ENCODE data around the gene POU2F1.

POU2F1 gene

DNA sequence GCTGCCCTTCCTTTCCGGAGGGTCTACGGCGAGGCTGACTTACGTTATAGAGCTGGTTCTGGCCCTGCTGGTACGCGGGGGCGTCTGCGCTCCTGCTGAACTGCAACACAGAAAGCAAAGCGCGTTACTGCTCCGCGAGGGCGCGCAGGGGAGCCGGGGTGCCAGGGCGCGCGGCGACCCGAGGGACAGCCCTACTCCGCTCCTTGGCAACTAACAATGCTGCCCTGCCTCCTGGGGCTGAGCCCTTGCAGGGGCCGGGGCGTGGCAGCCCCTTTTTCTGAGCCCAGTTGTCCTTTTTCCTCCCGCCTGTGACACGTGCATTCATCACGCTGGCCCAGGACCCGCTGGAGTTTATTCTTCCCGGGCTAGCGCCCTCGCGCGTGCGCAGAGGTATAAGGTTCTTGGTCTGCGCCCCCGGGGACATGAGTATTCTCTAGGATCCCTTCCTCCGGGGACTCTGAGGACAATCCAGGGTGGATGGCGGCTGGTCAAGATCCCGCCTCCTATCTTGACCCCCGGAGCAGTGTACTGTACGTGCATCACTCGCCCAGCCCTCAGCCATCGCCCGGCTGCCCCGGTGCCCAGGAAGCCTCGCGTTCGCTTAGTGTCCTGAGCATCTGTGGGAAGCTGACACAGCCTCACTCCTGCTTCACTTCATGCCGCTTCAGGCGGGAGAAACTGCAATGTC lies 218.8 kb downstream of the POU2F1 start:
- peak in 32 of 56 donors; percentile 13 to 68 (median 28) for DNase-seq

DNA sequence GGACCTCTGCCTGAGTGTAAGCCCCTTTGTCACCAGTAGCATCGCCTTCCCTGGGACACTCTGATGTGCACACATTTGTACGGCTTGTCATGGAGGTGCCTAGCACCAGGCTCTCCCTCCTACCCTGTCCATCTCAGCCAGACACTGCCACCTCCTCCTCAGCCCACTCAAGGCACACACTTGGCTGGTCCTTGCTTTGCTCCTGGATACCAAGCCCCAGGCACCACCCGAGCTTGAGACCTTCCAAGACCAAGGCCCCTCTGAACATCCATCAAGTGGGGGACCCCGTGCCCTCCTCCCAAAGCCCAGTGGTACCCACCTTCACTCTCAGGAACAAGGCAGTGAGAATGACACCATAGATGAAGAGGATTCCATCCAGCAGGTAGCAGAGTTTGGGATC lies 219.7 kb downstream of the POU2F1 start:
- DNase-seq: no peak

DNA sequence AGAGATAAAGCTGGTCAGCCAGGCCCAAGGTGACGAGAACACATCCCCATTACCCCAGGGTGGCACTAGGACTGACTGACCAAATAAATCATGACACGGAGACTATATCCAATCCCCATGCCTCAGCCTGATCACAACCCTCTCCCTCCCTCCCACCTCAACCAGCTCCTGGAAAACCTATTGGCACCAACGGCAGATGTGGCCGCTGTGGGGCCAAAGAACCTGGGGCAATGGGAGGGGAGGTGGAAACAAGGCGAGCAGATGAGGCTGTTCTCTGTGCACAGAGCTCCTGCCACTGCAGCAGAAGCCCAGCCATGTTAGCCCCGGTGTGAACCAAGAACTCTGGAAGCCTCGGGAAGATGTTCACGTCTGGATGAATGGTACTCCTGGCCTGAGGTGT lies 220.1 kb downstream of the POU2F1 start:
- no peak for DNase-seq

DNA sequence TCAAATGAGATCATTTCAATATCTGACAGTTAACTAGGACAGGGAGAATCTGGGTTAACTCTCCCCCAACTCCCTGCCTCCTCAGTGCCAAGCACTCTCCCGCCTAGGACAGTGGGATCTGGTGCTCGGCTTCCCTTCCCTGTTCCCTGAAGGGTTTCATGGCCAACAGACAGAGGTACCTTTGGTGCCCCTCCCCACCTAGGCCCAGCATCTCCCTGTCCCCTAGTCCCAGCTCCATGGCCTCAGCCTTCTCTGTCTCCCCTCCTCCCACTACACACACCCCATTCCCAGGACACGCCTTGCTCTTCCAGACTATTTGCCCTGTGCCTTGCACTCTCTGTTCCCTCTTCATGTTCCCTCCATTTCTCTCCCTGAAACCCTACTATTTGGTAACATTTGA lies 220.5 kb downstream of the POU2F1 start:
- no peak for DNase-seq

DNA sequence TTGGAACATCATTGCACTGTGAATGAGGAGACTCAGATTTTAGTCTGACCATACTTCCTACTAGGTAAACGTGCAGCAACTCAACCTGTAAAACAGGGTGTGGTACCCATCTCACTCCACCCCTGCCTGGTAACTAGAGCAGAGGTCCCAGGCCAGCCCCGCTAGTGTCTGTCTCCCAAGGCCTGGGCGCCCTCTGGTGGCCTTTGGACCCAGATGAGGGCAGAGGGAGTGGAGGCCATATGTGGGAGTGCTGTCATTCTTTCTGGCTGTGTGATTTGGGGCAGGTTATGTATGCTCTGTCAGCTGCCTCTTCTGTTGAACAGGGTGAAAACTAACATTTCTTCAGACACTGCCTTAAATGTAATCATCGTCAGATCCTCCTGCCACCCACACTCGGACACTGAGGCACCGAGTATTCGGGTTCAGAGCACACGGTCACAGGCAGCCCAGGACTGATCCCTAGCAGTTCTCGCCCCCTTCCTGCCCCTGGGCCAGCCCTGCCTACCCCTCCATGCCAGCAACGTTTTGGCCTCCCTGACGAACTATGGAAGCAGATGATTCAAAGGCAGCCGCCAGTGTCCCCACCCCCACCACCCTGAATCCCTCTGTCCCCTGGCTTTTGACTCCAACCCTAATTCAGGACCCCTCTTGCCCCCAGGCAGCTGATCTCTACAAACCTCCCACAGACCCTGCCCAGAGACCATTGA lies 221.6 kb downstream of the POU2F1 start:
- DNase-seq: peak in 47 of 56 donors; percentile 6 to 86 (median 37)

DNA sequence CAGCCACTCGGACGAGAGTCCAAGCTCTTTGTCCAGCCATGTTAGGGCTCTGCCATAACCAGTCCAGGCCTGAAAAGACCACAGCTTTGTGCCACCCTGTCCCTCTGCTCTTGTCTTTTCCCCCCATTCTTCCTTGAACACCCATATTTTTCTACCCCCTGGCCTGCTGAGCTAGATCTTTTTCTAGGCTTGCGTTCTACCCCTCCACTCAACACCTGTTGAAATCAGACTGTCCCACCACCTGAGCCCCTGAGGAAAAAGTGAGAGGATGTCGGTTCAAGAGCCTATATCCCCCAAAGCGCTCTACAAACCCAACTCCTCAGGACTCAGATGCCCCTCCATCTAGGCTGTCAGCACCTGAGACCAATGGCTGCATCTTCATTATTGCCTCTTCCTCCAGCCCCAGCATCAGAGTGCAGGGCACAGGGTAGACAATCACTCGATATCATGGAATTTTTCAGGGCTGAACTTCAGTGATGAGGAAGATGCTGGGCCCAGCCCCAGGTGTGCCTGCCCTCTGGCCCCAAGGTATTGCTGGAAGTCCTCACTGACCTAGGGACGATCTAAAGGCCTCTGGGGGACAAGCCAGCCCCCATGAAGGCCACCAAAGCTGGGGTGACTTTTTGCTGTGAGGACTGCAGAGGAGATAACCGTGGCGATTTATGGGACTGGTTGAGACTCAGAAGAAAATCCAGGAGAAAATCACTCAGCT lies 222.3 kb downstream of the POU2F1 start:
- no peak for DNase-seq

DNA sequence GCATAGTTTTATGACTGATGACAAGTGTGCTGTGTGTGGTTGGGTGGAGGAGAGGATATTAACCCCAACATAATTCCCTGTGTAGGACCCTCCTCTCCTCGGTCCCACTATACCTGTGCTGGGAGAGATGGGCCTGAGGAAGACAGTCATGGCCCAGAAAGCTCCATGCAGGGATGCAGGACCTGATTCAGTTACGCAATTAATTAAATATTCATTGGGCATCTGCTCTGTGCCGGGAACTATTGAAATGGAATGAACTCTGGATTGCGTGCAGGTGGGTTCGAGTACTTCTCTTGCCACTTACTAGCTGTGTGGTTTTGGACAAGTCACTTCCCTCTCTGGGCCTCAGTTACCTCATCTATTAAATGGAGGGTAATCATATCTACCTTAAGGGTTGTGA lies 223.1 kb downstream of the POU2F1 start:
- no peak for DNase-seq

DNA sequence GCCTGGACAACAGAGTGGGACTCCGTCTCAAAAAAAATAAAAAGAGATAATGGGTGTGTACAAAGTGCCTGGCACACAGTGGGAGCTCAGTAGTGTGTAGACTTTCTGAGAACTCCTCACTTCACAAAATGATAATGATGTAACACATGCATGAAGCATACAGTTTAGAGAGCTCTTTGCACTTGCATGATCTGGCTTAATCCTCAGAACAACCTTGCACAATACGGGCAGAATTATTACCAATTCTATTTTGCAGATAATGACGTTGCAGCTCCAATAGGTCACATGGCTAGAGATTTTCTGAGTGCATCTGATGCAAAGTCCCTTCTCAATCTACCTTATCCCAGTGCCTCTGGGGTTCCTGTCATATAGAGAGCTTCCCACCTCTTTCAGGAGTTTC lies 226.3 kb downstream of the POU2F1 start:
- no peak for DNase-seq

DNA sequence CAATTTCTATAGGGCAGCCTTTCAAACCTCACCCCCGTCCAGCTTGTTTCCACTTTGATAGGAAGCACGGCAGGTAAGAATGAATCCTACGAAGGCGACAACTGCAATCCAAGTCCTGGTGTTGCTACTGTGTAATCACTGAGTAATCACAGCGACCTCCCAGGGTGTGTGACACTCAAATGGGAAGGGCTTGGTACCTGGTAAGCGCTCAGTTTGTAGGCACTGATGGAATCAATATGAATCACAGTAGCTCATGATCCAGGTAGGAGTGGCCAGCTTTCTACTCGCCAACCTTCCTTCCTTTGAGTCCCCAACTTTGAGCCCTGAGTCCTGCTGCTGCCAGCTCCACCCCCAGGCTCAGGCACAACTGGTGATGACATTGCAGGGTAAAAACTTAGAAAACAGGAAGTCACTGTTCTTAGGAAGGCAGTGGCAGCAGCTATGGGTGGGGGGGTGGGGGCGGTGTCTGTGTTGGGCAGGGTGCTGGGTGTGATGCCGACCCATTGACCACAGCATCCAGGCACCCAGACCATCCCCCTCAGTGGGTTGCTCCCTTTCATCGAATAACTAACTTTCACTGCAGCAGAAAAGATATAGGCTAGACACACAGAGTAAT lies 226.9 kb downstream of the POU2F1 start:
- no peak for DNase-seq

DNA sequence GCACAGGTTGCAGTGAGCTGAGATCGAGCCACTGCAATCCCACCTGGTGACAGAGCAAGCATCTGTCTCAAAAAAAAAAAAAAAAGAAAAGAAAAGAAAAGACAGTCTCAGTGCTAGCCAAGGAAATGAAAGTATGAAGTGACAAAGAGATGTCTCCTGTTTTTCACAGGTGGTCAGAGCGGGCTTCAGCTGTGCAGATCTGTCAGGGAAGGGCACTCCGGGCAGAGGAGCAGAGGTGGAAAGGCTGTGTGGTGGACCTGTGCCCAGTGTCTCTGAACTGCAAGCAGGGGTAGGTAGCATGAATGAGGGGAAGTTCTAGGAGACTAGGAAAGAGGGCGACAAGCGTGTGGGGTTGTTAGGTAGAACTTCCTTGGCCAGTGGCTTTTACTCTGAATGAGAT lies 230.2 kb downstream of the POU2F1 start:
- no peak for DNase-seq

DNA sequence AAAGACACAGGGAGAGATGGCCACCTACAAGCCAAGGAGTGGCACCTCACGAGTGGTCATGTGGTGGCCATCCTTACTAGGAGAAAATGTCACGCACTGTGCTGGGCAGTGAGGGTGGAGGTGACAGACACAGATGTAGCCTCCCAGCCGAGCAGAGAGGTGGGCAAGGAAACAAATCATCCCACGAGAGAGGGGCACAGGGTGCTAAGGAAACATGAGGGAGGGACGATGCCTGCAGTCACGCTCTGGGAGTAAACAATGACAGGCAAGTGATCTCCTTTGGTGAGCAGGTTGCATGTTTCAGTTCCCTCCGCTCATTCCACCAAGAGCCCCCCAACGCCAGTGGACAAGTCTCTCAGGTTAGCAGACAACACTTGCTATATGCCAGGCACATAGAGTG lies 231.8 kb downstream of the POU2F1 start:
- no peak for DNase-seq

DNA sequence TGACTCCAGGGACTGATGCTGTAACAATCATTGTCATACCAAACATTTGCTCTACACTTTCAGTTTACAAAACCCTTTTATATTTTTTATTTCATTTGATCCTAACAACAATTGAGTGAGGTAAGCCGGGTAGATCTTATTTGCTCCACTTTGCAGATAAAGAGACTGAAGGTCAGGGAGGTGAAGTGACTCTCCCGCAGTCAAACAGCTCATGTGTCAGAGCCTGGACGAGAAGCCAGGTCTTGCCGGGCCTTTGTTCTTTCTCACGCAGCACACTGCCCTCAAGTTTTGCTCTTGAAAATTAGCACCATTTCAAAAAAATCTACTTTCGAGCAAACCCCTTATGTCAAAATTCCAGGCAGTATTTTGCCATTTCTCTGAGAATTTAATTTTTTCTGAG lies 232.4 kb downstream of the POU2F1 start:
- no peak for DNase-seq

DNA sequence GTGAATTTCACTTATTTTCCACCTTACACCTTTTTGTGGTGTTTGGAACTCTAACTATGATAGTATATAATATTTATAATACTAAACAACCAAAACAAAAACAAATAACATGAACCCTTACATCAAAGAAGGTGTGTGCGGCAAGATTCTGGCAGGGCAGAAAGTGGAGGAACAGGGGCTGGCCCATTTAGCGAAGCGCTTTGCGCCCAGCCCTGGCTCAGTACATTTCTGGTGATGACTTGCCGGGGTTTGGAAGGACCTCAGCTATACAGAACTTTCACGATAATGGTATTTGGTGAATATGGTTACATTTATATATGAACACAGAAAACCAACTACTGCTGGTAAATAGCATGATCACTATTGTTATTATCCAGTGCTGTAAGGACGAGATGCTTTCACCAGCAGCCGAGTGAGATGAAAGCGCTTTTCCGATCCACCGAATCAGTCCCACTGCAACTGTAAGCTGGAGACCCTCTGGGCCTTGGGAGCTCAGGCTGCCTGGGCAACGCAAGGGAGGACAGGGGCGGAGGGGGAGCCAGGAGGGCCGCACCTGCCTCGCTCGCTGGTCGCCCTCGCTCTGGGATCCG lies 233.7 kb downstream of the POU2F1 start:
- DNase-seq: peak in 2 of 56 donors; percentile 64 to 68

DNA sequence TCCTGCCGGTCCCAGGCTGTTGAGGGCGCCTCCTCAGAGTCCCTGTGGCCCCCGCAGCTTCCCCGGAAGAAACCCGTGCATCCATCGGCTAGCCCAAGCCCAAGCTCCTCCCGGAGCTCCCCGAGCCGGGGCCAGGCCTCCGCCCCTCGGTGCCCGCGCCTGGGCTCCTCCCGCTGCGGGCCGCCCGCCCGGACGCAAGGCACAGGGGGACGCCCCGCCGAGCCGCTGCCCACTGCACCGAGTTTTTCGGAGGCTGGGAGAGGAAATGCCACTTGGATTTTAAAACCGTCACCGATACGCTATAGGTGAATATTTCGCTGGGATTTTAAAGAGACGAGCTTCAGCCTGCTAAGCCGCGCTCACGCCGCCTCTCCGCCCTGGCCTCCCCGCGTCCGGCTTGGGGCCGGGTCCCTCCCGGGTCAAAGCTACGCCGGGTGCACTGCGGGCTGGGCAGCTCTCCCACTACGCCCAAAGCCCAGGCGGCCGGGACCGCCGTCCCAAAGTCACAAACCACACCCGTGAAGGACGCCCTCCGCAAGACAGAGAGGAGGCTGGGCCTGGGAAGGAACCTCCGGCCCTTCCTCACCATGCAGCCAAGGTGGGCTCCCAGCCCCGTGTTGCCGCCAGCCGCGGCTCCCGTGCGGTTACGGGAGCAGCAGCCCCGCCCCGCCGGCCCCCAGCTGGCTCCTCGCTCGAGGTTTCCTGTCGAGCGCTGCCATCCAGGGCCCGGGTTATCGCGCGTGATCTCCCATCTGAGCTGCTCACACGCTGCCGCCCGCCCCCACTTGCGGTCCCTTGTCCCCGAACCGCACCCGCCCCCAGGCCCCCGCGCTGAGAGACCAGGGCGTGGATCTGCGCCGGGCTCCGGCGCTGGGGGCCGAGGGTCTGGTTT lies 234.5 kb downstream of the POU2F1 start:
- peak in 30 of 56 donors; percentile 10 to 68 (median 40) for DNase-seq

DNA sequence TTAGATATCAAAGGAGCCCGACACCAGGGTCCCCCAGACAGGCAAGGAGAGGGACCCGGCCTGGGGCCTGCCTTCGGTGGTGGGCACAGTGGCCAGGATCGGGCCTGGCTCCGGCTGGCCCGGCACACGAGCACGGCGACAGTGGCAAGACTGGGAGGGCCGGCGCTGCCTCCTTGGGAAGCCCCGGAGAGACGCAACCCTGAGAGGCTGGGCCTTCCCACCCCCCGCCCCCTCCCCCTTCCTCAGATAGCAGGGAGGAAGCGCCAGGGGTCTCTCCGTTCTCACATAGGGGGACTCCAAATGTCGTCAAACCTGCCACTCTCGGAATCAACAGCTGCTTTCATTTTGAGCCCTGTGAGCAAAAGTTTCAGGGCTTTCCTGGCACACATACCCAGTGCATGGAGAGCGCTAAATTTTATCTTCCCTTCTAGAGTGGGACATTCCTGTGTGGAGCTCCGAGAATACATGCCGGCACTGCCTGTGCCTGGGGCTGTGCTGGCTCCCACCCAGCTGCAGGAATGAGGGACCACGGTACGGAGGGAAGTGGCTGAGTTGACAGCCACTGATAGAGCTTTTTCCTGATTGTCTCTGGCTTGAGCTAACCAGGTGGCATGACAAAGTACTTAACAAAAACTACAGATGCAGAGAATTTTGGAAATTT lies 235.2 kb downstream of the POU2F1 start:
- DNase-seq: peak in 16 of 56 donors; percentile 20 to 68 (median 42)

DNA sequence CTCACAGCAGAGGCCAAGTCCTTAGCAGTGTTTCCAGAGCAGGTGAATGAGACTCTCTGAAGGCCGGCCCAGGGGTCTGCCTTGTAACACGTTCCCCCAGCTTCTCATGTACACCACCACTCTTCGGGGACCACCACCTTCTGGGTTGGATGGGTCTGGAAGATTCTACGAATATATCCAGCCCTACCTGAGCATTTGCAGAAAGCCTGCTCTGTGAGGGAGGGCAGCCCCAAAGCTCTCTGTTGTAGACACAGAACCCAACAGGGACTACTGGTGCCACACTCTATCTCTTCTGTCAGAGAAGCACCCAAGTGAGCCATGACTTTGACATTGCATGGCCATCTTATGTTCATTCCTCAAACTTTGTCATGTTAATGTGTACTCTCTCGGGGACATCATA lies 235.8 kb downstream of the POU2F1 start:
- DNase-seq: no peak

DNA sequence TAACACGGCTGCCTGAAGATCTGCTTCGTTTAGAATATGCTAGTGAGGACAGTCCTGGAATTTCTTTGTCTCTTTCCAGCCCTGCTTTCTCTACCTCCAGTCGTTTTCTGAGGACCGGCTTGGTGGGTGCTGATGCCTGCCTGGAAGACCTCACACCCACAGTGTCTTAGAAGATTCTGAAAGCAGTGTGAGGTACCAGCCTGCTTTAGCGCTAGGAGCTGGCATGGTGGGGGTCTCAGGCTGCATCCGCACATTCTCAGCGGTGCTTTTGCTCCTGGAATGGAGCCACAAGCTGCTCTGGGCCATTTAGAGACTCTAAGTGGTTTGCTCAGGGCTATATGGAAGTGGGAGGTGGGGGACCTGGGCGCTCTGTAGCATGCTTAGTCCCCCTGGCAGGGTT lies 236.2 kb downstream of the POU2F1 start:
- no peak for DNase-seq

DNA sequence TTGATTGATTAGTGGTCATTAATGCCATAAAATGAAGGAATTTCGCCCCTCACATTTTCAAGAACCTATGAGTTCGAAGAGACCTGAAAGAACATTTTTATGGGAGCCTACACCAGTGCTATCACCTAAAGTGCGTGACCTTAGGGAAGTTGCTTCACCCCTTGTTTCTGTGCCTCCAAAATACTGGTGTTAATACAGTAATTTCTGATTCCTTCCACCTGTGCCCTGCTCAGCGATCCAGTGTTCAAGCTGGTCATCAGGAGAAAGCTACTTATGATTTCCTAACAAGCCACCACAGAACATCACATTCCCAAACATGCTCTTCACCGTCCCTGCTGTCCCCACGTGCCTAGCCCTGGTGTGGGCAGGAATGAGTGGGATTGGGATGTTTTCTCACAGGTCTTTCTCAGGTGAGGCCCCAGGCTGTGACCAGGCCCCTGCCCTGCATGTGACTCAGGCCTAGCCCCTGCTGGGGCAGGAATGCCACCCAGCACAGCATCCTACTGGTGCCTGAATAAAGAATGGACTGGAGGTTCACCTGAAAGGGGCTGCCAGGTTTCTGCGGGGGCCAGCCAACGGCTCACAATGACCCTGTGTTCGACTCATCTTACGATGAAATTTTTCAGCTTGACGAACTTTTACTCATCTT lies 237.4 kb downstream of the POU2F1 start:
- DNase-seq: no peak

DNA sequence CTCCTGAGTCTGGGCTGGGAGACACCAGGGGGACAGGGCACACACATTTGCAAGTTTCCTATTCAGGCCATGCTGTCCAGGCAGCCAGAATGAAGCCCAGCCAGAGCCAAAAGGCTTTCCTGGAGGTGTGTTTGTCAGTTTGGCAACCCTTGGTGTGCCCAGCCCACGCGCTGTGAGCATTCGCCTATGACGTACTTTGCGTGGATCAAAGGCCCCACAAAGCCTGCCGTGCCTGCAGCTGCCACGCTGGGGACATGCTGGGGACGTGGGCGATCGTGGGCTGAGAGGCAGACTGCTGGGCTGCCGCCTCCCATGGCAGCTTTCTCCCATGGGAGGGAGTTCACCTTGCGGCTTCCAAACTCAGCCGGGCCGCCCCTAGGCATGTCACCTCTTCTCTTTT lies 240.2 kb downstream of the POU2F1 start:
- DNase-seq: peak in 4 of 56 donors; percentile 10 to 26 (median 16)

All from amygdala (tissue), 56 donors.